SH-SY5Y (cell line): Measurements from ENCODE around the gene NUCB2.

Source experiments
- GATA2 ChIP-seq: IDR thresholded peaks from 2 replicates; pipeline ENCODE4 v1.6.1; 2011; ENCODE audit warnings: mild to moderate bottlenecking, low read depth, low read length
- GATA3 ChIP-seq: IDR thresholded peaks from 2 replicates; pipeline ENCODE4 v1.6.1; 2011; ENCODE audit warnings: low read depth, mild to moderate bottlenecking, low read length, moderate library complexity

The NUCB2 gene

DNA sequence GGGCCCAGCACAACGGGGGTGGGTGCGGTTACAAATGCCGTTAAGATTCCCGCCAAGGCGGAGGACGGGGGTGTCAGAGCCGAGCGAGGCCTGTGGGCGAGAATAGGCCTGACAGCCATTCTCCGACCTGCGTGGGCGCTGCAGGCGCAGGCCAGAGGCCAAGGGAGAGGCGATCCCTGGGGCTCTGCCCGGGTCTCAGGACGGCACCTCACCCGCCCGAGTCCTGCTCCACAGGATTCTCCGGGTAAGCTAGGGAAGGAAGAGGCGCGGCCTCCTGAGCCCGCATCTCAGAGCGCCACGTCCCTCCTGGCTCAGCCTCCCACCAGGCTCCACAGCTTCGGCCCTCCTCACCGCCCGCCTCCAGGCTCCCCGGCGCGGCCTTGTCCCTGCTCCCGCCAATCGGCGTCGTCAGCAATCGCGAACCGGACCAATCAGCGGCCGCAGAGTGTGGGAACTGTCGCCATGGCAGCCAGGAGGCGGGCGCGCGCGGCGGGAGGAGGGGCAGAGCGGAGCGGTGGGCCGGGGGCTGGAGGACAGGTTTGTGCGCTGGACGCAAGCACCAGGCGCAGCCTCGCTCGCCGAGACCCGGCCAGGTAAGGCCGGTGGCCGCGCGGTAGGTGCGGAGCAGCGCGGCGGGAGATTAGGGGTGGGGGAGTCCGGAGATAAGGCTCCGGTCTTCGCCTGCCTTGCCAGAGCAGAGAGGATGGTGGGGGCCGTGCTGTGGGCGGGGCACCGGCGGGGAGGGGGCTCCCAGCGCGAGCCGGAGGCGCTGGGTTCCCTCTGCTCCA is at the start of gene NUCB2:
TSS of gene NUCB2 (plus strand) at position 504 of the 788 bp plus-strand sequence. CDS start 18,585 bp downstream, outside the sequence.
- no peak; the same call in 1 of the 2 replicates for TF ChIP-seq GATA2
- no peak for TF ChIP-seq GATA3

DNA sequence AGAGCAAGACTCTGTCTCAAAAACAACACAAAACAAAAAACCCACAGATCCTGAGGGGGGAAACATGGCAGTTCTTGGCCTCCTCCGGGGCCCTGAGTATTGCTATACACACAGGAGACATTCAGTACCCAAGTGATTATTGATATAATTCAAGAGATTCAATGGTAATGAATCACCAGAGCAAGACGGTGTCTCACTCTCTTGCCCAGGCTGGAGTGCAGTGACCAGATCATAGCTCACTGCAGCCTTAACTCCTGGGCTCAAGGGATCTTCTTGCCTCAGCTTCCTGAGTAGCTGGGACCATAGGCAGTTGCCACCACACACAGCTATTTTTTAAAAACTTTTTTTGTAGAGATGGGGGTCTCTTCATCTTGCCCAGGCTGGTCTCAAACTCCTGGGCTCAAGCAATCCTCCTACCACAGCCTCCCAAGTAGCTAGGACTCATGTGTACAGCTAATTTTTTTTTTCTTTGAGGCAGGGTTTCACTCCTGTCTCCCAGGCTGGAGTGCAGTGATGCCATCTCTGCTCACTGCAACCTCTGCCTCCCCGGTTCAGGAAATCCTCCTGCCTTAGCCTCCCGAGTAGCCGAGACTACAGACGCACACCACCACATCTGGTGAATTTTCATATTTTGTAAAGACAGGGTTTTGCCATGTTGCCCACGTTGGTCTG is 46.9 kb upstream of the NUCB2 start:
- TF ChIP-seq GATA2, result no peak
- no peak for TF ChIP-seq GATA3

DNA sequence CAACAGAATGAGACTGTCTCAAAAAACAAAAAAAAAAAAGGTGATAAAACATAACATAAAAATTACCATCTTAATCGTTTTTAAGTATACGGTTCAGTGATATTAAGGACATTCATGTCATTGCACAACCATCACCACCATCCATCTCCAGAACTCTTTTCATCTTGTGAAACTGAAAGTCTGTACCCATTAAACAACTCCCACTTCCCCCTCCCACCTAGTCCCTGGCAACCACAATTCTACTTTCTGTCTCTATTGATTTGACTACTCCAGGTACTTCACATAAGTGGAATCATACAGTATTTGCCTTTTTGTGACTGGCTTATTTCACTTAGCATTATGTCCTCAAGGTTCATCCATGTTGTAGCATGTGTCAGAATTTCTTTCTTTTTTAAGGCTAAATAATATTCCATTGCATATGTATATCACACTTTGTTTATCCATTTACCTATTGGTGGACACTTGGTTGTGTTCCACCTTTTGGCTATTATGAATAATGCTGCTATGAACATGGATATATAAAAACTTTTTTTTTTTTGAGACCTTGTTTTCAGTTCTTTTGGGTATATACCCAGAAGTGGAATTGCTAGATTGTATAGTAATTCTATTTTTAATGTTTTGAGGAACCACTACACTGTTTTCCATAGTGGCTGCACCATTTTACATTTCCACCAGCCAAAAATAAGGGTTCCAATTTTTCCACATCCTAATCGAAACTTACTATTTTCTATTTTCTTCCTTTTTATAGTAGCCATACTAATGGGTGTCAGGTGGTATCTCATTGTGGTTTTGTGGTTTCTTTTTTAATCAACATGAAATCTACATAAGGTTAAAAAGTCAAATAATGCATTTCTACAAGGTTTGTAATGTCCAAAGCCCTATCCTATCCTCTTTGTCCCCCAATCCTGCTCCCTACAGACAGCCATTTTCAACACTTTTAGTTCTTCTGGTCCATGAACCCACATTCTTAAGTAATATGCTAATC is 45.4 kb upstream of the NUCB2 start:
- no peak for TF ChIP-seq GATA3
- no peak for TF ChIP-seq GATA2

DNA sequence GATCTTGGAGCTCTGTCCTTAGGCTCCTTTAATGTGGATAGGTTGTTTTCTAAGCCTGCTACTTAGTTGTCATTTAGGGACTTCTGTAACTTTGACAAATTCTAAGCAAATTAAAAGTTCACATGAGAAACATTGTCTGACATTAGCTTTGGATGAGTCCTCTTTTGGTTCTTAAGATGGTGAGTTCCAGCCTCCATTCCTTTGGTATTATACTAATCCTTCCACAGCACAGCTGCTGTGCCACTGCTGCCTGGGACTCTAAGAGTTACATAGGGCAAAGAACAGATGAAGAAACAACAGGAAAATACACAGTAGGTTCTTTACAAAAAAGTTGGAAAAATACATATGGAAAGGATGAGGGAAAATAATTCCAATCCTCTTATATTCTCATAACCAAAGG is 43.4 kb upstream of the NUCB2 start:
- TF ChIP-seq GATA2 (no peak), GATA3 (no peak)

DNA sequence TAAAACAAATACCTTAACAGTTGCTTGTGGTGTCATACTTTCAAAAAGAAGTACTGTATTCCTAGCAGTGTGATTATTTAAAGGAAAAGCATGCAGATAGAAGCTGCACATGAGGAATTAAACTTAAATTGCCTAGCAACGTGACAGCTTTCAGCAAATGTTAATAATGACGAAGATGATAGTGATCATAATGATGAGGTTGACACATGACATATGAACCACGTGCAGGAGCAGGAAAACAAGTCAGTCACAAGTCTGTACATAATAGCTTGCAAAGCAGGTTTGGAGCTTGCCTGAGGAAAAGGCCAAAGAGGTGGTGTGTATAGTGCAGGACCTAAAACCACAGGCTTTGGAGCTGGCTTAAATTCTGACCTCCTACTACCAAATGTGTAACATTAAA is 38.2 kb upstream of the NUCB2 start:
- TF ChIP-seq GATA3 (no peak), GATA2 (no peak)

DNA sequence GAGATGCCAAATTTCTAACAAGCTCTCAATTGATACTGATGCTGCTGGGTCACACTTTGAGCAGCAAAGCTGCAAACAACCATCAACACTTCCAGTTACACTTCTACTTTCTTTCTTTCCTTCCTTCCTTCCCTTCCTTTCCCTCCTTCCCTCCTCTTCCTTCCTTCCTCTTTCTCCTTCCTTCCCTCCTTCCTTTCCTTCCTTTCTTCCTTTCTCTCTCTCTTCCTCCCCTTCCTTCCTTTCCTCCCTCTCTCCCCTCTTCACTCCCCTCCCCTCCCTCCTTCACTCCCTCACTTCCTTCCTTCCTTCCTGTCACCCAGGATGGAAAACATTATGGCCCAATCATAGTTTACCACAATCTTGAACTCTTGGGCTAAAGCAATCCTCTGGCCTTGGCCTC is 35.8 kb upstream of the NUCB2 start:
- no peak for TF ChIP-seq GATA2
- no peak for TF ChIP-seq GATA3

DNA sequence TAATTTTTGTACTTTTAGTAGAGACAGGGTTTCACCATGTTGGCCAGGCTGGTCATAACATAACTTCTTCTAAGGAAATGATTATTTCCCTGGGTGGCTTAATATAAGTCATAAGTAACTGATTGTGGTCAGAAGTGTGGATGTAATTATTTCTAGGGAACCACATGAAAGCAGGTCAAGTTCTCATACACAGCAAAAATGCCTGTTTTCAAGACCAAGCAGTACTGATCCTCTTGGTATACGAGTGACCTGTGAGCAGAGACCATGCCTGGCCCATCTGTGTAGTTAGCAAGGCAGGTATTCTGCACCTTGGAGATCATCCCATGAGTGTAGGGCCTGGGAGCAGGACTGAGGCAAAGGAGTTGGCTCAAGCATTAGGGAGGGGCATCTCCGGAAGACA is 32.5 kb upstream of the NUCB2 start:
- no peak for TF ChIP-seq GATA3
- TF ChIP-seq GATA2, result no peak

DNA sequence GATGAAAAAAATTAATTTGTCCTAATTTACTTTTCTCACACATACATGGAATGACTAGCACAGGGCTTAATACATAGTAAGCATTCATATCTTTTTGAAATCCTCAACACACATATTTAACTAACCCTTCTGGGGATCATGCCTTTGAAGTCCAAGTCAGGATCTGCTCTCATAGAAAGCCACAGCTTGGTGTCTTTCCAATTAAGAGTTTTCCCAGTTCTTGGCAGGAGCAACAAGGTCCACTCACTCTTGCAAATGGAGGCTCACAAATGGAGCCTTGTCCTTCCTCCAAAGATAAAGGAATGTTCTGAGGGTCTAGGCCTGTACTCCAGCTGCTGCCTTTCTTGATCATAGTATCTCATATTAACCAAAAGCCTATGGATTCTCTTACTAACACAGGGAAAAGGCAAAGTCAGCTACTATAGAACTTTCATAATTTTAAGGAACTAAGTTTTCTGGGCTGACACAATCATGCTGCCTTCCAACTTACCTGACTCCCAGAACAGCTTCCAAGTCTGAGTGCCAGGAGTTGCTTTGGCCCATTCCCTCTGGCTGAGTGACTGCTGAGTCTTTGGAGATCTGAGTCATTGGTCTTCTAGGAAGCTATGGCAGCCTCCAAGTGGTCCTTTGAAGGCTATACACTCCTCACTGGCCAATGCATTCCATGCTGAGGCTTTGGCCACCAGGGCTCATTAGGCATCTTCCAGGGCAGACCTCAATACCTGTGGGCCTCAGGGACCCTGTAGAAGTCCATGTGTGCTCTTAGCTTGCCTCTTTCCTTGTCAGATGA is 25.8 kb upstream of the NUCB2 start:
- TF ChIP-seq GATA3, result no peak
- TF ChIP-seq GATA2, result no peak

DNA sequence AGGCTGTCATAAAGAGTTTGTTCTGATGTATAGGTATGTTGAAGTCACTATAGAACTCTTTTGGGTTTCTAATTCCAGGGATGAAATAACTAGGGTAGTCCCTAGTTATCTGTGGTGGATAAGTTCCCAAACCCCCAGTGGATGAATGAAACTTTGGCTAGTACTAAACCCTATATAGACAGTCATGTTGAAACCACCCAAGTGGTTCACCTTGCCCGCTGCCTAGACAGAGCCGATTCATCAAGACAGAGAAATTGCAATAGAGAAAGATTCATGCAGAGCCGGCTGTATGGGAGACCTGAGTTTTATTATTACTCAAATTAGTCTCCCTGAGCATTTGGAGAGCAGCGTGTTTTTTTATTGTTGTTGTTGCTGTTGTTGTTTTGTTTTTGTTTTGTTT is 23.8 kb upstream of the NUCB2 start:
- no peak for TF ChIP-seq GATA2
- no peak for TF ChIP-seq GATA3

DNA sequence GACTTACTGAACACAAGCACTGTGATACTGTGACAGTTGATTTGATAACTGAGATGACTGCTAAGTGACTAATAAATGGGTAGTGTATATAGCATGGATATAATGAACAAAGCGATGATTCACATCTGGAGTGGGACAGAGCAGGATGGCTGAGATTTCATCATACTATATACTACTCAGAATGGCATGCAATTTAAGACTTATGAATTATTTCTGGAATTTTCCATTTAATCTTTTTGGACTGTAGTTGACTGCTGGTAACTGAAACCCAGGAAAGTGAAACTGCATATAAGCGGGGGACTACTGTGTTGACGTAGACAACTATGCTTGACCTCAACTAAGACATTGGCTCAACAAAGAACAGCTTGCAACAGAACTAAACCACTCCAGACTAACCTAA is 20.0 kb upstream of the NUCB2 start:
- TF ChIP-seq GATA2 (no peak), GATA3 (no peak)

DNA sequence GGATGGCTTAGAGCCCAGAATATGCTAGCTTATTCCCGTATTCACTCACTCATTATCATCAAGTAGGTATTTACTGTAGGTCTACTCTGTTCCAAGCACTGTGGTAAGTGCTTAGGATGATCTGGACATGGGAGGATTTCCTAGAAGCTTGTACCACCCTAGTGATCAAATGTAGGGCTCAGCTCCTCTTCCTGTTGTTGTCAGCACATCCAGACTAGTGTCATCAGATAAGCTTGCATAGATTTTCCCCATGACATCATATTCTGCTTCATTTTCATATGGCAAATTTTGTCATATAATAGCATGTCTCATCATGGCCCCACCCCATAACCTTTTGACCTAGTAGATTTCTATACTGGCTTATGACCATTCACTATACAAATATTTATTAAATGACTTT is 19.3 kb upstream of the NUCB2 start:
- TF ChIP-seq GATA2 (no peak), GATA3 (no peak)

DNA sequence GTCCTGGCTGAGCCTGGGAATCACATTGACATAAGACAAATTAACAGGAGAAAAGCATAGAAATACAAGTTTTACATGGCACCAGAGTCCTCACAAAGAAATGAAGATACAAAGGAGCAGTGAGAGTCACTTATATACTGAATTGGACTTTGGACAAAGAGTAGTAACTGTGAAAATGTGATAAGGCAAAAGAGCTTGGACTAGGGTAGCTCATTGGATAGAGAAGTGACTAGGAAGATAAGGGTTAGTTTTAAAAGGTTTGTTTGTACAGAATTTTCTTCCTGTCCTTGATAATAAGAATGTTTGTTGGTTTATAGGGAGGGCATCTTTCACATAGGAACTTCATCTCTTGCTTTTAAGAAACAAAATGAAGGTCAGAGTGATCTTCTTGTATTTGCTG is 17.9 kb upstream of the NUCB2 start:
- TF ChIP-seq GATA3, result no peak
- no peak for TF ChIP-seq GATA2

DNA sequence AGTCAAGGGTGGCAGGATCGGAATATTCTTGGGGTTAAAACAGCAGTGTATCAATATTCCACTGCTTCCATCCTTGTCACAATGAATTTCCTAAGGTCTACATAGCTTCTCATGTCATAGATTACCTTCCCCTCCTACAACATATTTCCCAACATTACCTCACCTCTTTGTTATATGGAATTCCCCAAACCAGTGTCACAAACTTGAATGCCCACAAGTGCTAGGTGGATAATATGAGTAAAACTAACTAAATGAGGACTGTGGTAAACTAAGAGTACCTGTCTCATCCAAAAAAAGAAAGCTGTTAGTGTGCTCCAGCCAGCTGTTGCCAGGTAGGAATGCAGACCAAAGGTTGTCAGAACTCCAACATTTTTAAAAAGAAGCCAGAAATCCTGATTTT is 17.0 kb upstream of the NUCB2 start:
- no peak for TF ChIP-seq GATA2
- no peak for TF ChIP-seq GATA3

DNA sequence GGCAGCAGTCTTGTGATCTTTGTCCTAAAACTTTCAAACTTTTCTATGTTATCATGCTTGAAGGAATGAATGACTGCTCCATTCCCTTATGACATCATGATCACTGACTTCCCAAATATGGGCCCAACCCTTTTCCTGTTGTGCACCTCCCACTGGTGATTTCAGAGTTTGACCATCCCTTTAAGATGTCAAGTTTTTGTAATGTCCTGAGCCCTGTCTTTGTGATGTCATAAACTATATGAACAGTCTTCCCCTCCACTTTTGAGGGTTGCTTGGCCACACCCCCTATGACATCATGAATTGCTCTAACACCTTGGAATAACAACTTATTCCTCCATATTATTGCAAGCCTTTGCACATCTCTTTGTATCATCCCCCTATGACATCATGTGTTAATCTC is 16.5 kb upstream of the NUCB2 start:
- TF ChIP-seq GATA2 (no peak), GATA3 (no peak)

DNA sequence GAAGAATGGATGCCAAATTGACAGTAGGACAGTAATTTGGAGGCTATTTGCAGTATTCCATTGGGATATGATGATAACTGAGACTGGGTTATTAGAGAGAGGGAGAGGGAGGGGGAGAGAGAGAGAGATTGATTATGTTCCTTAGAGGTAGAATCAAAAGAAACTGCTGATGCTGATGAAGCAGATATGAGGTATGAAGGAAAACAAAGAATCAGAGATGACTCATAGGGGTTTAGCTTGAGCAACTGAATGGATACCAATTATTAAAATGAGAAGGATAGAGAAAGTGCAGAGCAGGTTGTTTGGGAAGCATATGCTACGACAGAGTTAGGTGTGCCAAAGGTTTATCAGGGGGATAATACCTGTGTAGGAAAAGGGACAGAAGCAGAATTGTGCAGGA is 12.8 kb upstream of the NUCB2 start:
- no peak for TF ChIP-seq GATA3
- no peak for TF ChIP-seq GATA2

DNA sequence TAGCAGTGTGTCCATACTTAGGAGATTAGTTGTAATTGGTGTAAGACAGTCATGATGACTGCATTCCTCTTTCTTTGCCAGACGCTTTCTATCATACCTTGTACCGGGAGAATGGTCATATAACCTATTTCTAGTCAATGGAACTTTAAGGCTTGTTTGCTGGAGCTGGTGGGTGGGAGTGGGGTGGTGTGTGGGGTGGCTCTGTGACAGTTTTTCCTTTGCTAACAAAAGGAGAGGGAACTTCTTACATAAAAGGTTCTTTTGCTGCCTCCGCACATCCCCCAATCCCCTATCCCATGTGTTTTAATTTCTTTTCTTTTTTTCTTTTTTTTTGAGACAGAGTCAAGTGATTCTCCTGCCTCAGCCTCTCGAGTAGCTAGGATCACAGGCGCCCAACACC is 9.8 kb upstream of the NUCB2 start:
- TF ChIP-seq GATA2 (no peak), GATA3 (no peak)
